ENCODE data around the gene MIEN1. TPM values are rescaled to one million over a fixed set of nuclear protein-coding genes. Genes with fewer than 3 reads are reported as not detected.
A peak's percentile ranks its signal among the peaks of the same experiment; 100 is the strongest.

The MIEN1 gene
- total RNA-seq, 1 donor from 2014 or later, result 46.4 TPM

- Histone ChIP-seq H3K4me1 (no peaks in the 10 kb centered on the region), H3K36me3 (no peaks in the 10 kb centered on the region), H3K27me3 (ENCODE audit: low read depth) (peaks cover 12% of the 10 kb centered on the region), H3K27ac (peak overlapping the region; percentile 34), H3K4me3 (no peak overlapping the region), H3K9me3 (no peaks in the 10 kb centered on the region)
- no peak for TF ChIP-seq CTCF (IDR thresholded peaks at IDR 0.05)
- DNase-seq (no peak), ATAC-seq (no peak)
- intact Hi-C loops (cut with DNase I), result no loop called here
These were observed 42.9 kb upstream of the MIEN1 start for GRCh38 chr17:39772987-39773934.

GRCh38 chr17:39772415-39772814 is 42.1 kb upstream of the MIEN1 start:
- H3K9me3 ChIP-seq, result no peaks in the 10 kb centered on the region
- TF ChIP-seq CTCF (IDR thresholded peaks at IDR 0.05), result no peak
- H3K4me1 ChIP-seq, result no peaks in the 10 kb centered on the region
- no peak overlapping the region for H3K27ac ChIP-seq
- H3K36me3 ChIP-seq, result no peaks in the 10 kb centered on the region
- intact Hi-C loops (cut with DNase I), result no loop called here
- H3K27me3 ChIP-seq (ENCODE audit: low read depth), result peaks cover 12% of the 10 kb centered on the region
- DNase-seq, result no peak
- no peak for ATAC-seq
- H3K4me3 ChIP-seq, result no peak overlapping the region

GRCh38 chr17:39769974-39770587 is 39.7 kb upstream of the MIEN1 start:
- H3K27ac ChIP-seq, result no peak overlapping the region
- H3K36me3 ChIP-seq, result peaks cover 4% of the 10 kb centered on the region
- intact Hi-C loops (cut with DNase I), result no loop called here
- peaks cover 6% of the 10 kb centered on the region for H3K27me3 ChIP-seq (ENCODE audit: low read depth)
- DNase-seq (no peak), ATAC-seq (peak in 1 of 2 donors; percentile 12)
- TF ChIP-seq CTCF (IDR thresholded peaks at IDR 0.05), result no peak
- no peaks in the 10 kb centered on the region for H3K4me1 ChIP-seq
- H3K9me3 ChIP-seq, result no peaks in the 10 kb centered on the region
- no peak overlapping the region for H3K4me3 ChIP-seq

GRCh38 chr17:39767147-39767546 is 36.8 kb upstream of the MIEN1 start:
- Histone ChIP-seq H3K27me3 (ENCODE audit: low read depth) (peaks cover 4% of the 10 kb centered on the region), H3K9me3 (no peaks in the 10 kb centered on the region), H3K27ac (no peak overlapping the region), H3K4me3 (no peak overlapping the region), H3K4me1 (no peaks in the 10 kb centered on the region), H3K36me3 (peaks cover 4% of the 10 kb centered on the region)
- no peak for DNase-seq
- intact Hi-C loops (cut with DNase I), result no loop called here
- ATAC-seq, result peak in 1 of 2 donors; percentile 34
- TF ChIP-seq CTCF (IDR thresholded peaks at IDR 0.05), result no peak

- no peak for TF ChIP-seq CTCF (IDR thresholded peaks at IDR 0.05)
- Histone ChIP-seq H3K4me1 (no peaks in the 10 kb centered on the region), H3K4me3 (no peak overlapping the region), H3K27ac (no peak overlapping the region), H3K9me3 (no peaks in the 10 kb centered on the region), H3K36me3 (peaks cover 4% of the 10 kb centered on the region), H3K27me3 (ENCODE audit: low read depth) (peaks cover 14% of the 10 kb centered on the region)
- no peak for DNase-seq
- intact Hi-C loops (cut with DNase I), result no loop called here
- ATAC-seq, result no peak
These were observed 35.4 kb upstream of the MIEN1 start for GRCh38 chr17:39765766-39766165.

Measured in lower lobe of right lung (tissue), 2 donors.